GM12873 (cell line): ENCODE results near the gene CD163L1.

Experiments
- TF ChIP-seq, protein P1 (sequence below): IDR thresholded peaks from 2 replicates; pipeline ENCODE4 v1.5.1; 2012; ENCODE audit warnings: low read depth, mild to moderate bottlenecking, moderate library complexity, low read length, control low read depth; ENCODE audit not compliant: insufficient read depth; ENCODE audit errors: missing control alignments

CD163L1 gene

DNA sequence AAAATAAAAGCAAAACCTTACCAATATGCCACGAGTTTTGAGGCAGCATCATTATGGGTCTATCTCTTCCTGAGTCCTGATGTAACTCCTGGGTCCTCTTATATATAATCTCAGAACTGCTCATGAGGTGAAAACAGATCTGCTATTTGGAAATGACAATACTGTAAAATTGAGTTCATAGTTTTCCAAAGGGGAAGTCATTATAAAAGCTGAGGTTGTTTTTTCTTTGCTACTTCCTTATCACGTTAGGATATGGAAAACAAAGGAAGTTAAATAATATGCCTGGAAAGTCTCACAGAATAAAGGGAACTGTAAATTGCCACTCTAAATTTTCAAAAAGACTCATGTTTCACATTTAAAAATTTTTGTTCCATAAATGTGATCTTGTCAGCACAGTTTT lies at the start of gene CD163L1:
CD163L1 (minus strand) TSS at position 78 of the 400 bp plus-strand sequence; CDS start at position 52, 26 bp downstream.
- TF ChIP-seq, protein P1, sequence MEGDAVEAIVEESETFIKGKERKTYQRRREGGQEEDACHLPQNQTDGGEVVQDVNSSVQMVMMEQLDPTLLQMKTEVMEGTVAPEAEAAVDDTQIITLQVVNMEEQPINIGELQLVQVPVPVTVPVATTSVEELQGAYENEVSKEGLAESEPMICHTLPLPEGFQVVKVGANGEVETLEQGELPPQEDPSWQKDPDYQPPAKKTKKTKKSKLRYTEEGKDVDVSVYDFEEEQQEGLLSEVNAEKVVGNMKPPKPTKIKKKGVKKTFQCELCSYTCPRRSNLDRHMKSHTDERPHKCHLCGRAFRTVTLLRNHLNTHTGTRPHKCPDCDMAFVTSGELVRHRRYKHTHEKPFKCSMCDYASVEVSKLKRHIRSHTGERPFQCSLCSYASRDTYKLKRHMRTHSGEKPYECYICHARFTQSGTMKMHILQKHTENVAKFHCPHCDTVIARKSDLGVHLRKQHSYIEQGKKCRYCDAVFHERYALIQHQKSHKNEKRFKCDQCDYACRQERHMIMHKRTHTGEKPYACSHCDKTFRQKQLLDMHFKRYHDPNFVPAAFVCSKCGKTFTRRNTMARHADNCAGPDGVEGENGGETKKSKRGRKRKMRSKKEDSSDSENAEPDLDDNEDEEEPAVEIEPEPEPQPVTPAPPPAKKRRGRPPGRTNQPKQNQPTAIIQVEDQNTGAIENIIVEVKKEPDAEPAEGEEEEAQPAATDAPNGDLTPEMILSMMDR: no peak

GRCh38 chr12:7493006-7493405 lies 49.1 kb upstream of the CD163L1 start:
- TF ChIP-seq, protein P1: no peak

- TF ChIP-seq, protein P1: no peak
These were observed 42.6 kb upstream of the CD163L1 start for GRCh38 chr12:7486512-7486911.

DNA sequence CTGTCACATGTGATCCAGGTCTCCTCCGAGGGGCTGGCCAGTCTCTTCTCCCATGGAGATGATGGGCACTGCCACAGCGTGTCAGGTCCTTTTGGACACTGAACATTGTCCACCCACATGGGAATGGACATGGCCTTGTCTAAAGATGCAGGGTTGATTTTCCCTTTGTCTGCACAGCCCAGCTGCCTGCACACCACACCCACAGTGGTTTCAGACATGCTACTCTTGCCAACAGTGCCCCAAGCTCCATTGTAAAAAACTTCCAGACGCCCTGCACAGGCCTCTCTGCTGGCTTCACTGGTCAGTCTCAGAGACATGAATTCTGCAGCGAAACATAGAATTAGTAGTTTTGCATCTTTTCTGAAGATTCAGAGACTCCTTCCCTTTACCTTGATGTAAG lies 41.1 kb upstream of the CD163L1 start:
- TF ChIP-seq, protein P1: no peak

GRCh38 chr12:7483343-7483742 lies 39.4 kb upstream of the CD163L1 start:
- TF ChIP-seq, protein P1: no peak

GRCh38 chr12:7479771-7480170 lies 35.8 kb upstream of the CD163L1 start:
- TF ChIP-seq, protein P1: no peak

DNA sequence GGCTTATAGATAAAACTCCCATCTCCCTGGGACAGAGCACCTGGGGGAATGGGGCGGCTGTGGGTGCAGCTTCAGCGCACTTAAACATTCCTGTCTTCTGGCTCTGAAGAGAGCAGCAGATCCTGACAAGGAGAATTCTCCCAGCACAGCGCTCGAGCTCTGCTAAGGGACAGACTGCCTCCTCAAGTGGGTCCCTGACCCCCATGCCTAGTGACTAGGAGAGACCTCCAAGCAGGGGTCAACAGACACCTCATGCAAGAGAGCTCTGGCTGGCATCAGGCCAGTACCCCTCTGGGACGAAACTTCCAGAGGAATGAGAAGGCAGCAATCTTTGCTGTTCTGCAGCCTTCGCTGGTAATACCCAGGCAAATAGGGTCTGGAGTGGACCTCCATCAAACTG lies 28.1 kb upstream of the CD163L1 start:
- TF ChIP-seq, protein P1: no peak
